IMR-90 (cell line): ENCODE data around the gene UBA3. TPM values are rescaled to one million over a fixed set of nuclear protein-coding genes. Genes with fewer than 3 reads are reported as not detected.

Experiments
- ATAC-seq: fragments of 200-7000 bp; cut with Tn5 transposase; 2 replicates; pipeline ENCODE4 v1.9.1; 2020; ENCODE audit warnings: low read depth, mild to moderate bottlenecking, moderate library complexity
- BruUV-seq: library from RNA; stranded (reverse); fragments of 400-500 nt; replicated peaks from 2 replicates; lab custom pipeline; 2021; lab: Mats Ljungman, UMichigan
- CTCF ChIA-PET: fragments of 300-600 bp; formaldehyde crosslinking; extraction: SDS; loops from one replicate; lab custom pipeline; 2021; ENCODE audit warnings: antibody characterized with exemption; lab: Yijun Ruan, JAX
- POLR2A ChIA-PET: fragments of 300-600 bp; sonication (Branson Sonifier 250); formaldehyde crosslinking; loops from one replicate; lab custom pipeline; 2022; ENCODE audit warnings: antibody characterized with exemption; ENCODE audit not compliant: unreplicated experiment; lab: Charles Lee
- DNase-seq: peaks from one replicate; pipeline ENCODE4 v3.0.0; 2013
- H2AFZ ChIP-seq: replicated peaks from 2 replicates; pipeline ENCODE3; 2013; ENCODE audit warnings: low read length, mild to moderate bottlenecking; ENCODE audit not compliant: poor library complexity
- H2AK5ac ChIP-seq: 2 replicates; pipeline ENCODE4 v1.6.1; 2013; ENCODE audit warnings: low read depth, low read length, inconsistent platforms
- H2AK9ac ChIP-seq: replicated peaks from 2 replicates; pipeline ENCODE3; 2013; ENCODE audit warnings: mild to moderate bottlenecking, low read depth, low read length, moderate library complexity; ENCODE audit not compliant: poor library complexity
- H2BK120ac ChIP-seq: 2 replicates; pipeline ENCODE4 v1.6.1; 2013; ENCODE audit warnings: low read depth, low read length, inconsistent platforms
- H2BK15ac ChIP-seq: 3 replicates; pipeline ENCODE4 v1.6.1; 2013; ENCODE audit warnings: low read depth, low read length, inconsistent platforms
- H2BK20ac ChIP-seq: 2 replicates; pipeline ENCODE4 v1.6.1; 2013; ENCODE audit warnings: low read depth, mild to moderate bottlenecking, inconsistent platforms, low read length, moderate library complexity
- H2BK5ac ChIP-seq: 2 replicates; pipeline ENCODE4 v1.6.1; 2013; ENCODE audit warnings: mild to moderate bottlenecking, low read depth, low read length, inconsistent platforms; ENCODE audit not compliant: poor library complexity, severe bottlenecking
- H3K14ac ChIP-seq: replicated peaks from 2 replicates; pipeline ENCODE4 v1.6.1; 2013; ENCODE audit warnings: low read depth, low read length, inconsistent platforms
- H3K18ac ChIP-seq: 2 replicates; pipeline ENCODE4 v1.6.1; 2013; ENCODE audit warnings: low read depth, low read length, control low read depth
- H3K23ac ChIP-seq: 2 replicates; pipeline ENCODE4 v1.6.1; 2013; ENCODE audit warnings: low read depth, low read length, inconsistent platforms
- H3K27ac ChIP-seq: 2 replicates; pipeline ENCODE4 v1.5.1; 2013; ENCODE audit warnings: mild to moderate bottlenecking, control low read depth, low read length; ENCODE audit not compliant: insufficient read depth
- H3K27me3 ChIP-seq: 2 replicates; pipeline ENCODE4 v1.6.1; 2013; ENCODE audit warnings: low read length; ENCODE audit not compliant: control insufficient read depth, insufficient read depth
- H3K36me3 ChIP-seq: 2 replicates; pipeline ENCODE4 v1.6.1; 2013; ENCODE audit warnings: low read length, mixed read lengths; ENCODE audit not compliant: control insufficient read depth, insufficient read depth
- H3K4ac ChIP-seq: 2 replicates; pipeline ENCODE4 v1.6.1; 2013; ENCODE audit warnings: low read depth, low read length, inconsistent platforms
- H3K4me1 ChIP-seq: 2 replicates; pipeline ENCODE4 v1.6.1; 2013; ENCODE audit warnings: low read length, mixed read lengths; ENCODE audit not compliant: control insufficient read depth, insufficient read depth
- H3K4me2 ChIP-seq: 2 replicates; pipeline ENCODE4 v1.6.1; 2013; ENCODE audit warnings: low read depth, mild to moderate bottlenecking, control low read depth, low read length, moderate library complexity
- H3K4me3 ChIP-seq: 2 replicates; pipeline ENCODE4 v1.5.1; 2013; ENCODE audit warnings: low read depth, mild to moderate bottlenecking, control low read depth, low read length, moderate library complexity; ENCODE audit not compliant: insufficient read depth
- H3K56ac ChIP-seq: 2 replicates; pipeline ENCODE4 v1.6.1; 2013; ENCODE audit warnings: low read length, inconsistent platforms; ENCODE audit not compliant: insufficient read depth; ENCODE audit errors: extremely low read depth
- H3K79me1 ChIP-seq, 2 experiments: 2 replicates each; pipeline ENCODE4 v1.6.1; 2013; ENCODE audit warnings: low read length in 2 of 2, inconsistent platforms in 1 of 2, low read depth in 1 of 2
- H3K9ac ChIP-seq: 2 replicates; pipeline ENCODE4 v1.6.1; 2013; ENCODE audit warnings: low read depth, low read length, control low read depth
- H3K9me1 ChIP-seq: 2 replicates; pipeline ENCODE4 v1.6.1; 2013; ENCODE audit warnings: low read length, inconsistent platforms; ENCODE audit not compliant: insufficient read depth
- H3K9me3 ChIP-seq: 2 replicates; pipeline ENCODE4 v1.6.1; 2013; ENCODE audit warnings: low read length; ENCODE audit not compliant: control insufficient read depth, insufficient read depth
- H4K20me1 ChIP-seq: 2 replicates; pipeline ENCODE4 v1.6.1; 2013; ENCODE audit warnings: low read length, inconsistent platforms; ENCODE audit not compliant: insufficient read depth
- H4K5ac ChIP-seq: 2 replicates; pipeline ENCODE4 v1.6.1; 2013; ENCODE audit warnings: mild to moderate bottlenecking, low read depth, low read length, control low read depth
- H4K8ac ChIP-seq, 2 experiments: 2 replicates each; pipeline ENCODE4 v1.6.1; 2013; ENCODE audit warnings: low read depth in 2 of 2, low read length in 2 of 2, control low read depth in 1 of 2, inconsistent platforms in 1 of 2
- H4K91ac ChIP-seq: 2 replicates; pipeline ENCODE4 v1.6.1; 2013; ENCODE audit warnings: low read depth, low read length, inconsistent platforms; ENCODE audit not compliant: insufficient read depth
- MAZ ChIP-seq: IDR thresholded peaks from 2 replicates; pipeline ENCODE4 v1.6.1; 2012; ENCODE audit warnings: low read depth, mild to moderate bottlenecking, low read length, improper control_type of control experiment, moderate library complexity, borderline replicate concordance
- POLR2A ChIP-seq: IDR thresholded peaks from 2 replicates; pipeline ENCODE4 v1.6.1; 2012; ENCODE audit warnings: mild to moderate bottlenecking, low read depth, low read length
- RFX5 ChIP-seq: IDR thresholded peaks from 2 replicates; pipeline ENCODE4 v1.8.0; 2012; ENCODE audit warnings: low read depth, mild to moderate bottlenecking, low read length, moderate library complexity
- SMC3 ChIP-seq: fragments of 150-350 bp; IDR thresholded peaks from 2 replicates; pipeline ENCODE4 v1.6.1; 2016; ENCODE audit warnings: low read depth, mild to moderate bottlenecking, antibody characterized with exemption, low read length, moderate library complexity
- USF2 ChIP-seq: fragments of 150-350 bp; IDR thresholded peaks from 2 replicates; pipeline ENCODE4 v1.6.1; 2017; ENCODE audit warnings: mild to moderate bottlenecking, antibody characterized with exemption, low read length, low read depth
- WGBS, 2 experiments: methylation state at CpG; one replicate each; pipeline versions ENCODE4 v1.1.5 to v1.1.7; 2013; ENCODE audit warnings: missing lambda C conversion rate in 2 of 2; ENCODE audit not compliant: insufficient read length in 1 of 2; ENCODE audit errors: extremely low coverage in 2 of 2; 5-methylcytosine and 5-hydroxymethylcytosine counted together
- dilution Hi-C: fragments of 300-500 bp; cut with HindIII; formaldehyde crosslinking; loops from one replicate; pipeline ENCODE4 v1.14.3; 2018; ENCODE audit warnings: low sequenced_read_pairs; ENCODE audit not compliant: unreplicated experiment
- in situ Hi-C: fragments of 300-500 bp; cut with MboI; formaldehyde crosslinking; loops from 3 replicates; pipeline ENCODE4 v1.14.3; 2019; ENCODE audit warnings: low sequenced_read_pairs, inconsistent platforms, mixed read lengths
- intact Hi-C: fragments of 100-400 bp; cut with micrococcal nuclease; formaldehyde crosslinking; loops from 2 replicates; pipeline ENCODE4 v1.10.0; 2022
- polyA plus RNA-seq, 3 experiments: library from polyadenylated mRNA; depleted of rRNA; stranded (reverse); fragments of >200 nt; gene quantifications; 2 replicates each; pipeline ENCODE4 v1.2.3, GENCODE V29; 2012; ENCODE audit warnings: low replicate concordance in 1 of 3
- total RNA-seq: library from RNA; depleted of rRNA; stranded (reverse); fragments of >200 nt; gene quantifications from 2 replicates; pipeline ENCODE4 v1.2.3, GENCODE V29; 2012
- TF ChIP-seq, protein P1 (sequence below): conservative IDR thresholded peaks from 2 replicates; pipeline ENCODE4 v1.5.1; 2012; ENCODE audit warnings: mild to moderate bottlenecking, low read depth, low read length, improper control_type of control experiment

The UBA3 gene
- total and polyA plus RNA-seq, 2 of the 4 experiments (the other 2 are of a cell fraction) = 51.8 to 64.3 TPM

GRCh38 chr3:69032142-69032541 lies 48.0 kb downstream of the UBA3 start:
- Histone ChIP-seq H2BK15ac (no peak overlapping the region), H4K8ac (no peak overlapping the region), H2AK5ac (no peak overlapping the region), H4K5ac (no peak overlapping the region), H2BK20ac (no peak overlapping the region), H3K79me1 (peaks cover 6 to 10% of the 10 kb centered on the region in 2 experiments), H3K9ac (no peak overlapping the region), H4K91ac (no peak overlapping the region), H3K18ac (no peak overlapping the region), H3K36me3 (peaks cover 32% of the 10 kb centered on the region), H3K27me3 (no peaks in the 10 kb centered on the region), H2BK120ac (no peak overlapping the region), H3K56ac (no peak overlapping the region), H3K27ac (no peak overlapping the region), H3K4me2 (no peak overlapping the region), H3K4me1 (no peaks in the 10 kb centered on the region), H4K20me1 (no peaks in the 10 kb centered on the region; the same call in 1 of the 2 replicates), H3K23ac (no peak overlapping the region), H3K4ac (no peak overlapping the region), H3K14ac (no peak overlapping the region), H2AFZ (no peak overlapping the region), H3K4me3 (no peak overlapping the region), H3K9me1 (no peaks in the 10 kb centered on the region), H3K9me3 (no peaks in the 10 kb centered on the region), H2AK9ac (no peak overlapping the region), H2BK5ac (no peak overlapping the region)
- no peak for TF ChIP-seq MAZ
- TF ChIP-seq POLR2A = no peak
- no peak for TF ChIP-seq RFX5
- TF ChIP-seq, protein P1, sequence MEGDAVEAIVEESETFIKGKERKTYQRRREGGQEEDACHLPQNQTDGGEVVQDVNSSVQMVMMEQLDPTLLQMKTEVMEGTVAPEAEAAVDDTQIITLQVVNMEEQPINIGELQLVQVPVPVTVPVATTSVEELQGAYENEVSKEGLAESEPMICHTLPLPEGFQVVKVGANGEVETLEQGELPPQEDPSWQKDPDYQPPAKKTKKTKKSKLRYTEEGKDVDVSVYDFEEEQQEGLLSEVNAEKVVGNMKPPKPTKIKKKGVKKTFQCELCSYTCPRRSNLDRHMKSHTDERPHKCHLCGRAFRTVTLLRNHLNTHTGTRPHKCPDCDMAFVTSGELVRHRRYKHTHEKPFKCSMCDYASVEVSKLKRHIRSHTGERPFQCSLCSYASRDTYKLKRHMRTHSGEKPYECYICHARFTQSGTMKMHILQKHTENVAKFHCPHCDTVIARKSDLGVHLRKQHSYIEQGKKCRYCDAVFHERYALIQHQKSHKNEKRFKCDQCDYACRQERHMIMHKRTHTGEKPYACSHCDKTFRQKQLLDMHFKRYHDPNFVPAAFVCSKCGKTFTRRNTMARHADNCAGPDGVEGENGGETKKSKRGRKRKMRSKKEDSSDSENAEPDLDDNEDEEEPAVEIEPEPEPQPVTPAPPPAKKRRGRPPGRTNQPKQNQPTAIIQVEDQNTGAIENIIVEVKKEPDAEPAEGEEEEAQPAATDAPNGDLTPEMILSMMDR = no peak
- no peak for TF ChIP-seq SMC3
- TF ChIP-seq USF2 = no peak
- dilution Hi-C loops = no loop called here
- DNase-seq (peak; percentile 71), ATAC-seq (peak; percentile 65)
- POLR2A ChIA-PET = no interaction called here
- CTCF ChIA-PET = interaction anchor here (0.7 kb wide), 1 partner anchor 755 kb away, joined by 4 read pairs; no protein-coding TSS in a partner anchor
- intact Hi-C loops = loop anchor here (5.0 kb wide), 1 partner anchor 45 kb away; no protein-coding TSS in a partner anchor
- no CpG with 5 or more reads among the region's 2 CpGs for WGBS, 2 experiments
- in situ Hi-C loops = no loop called here
- BruUV-seq = no TSS peak
